IMR-90 (cell line): ENCODE data around the gene ATIC. TPM values are rescaled to one million over a fixed set of nuclear protein-coding genes. Genes with fewer than 3 reads are reported as not detected.
A peak's percentile ranks its signal among the peaks of the same experiment; 100 is the strongest.

Experiments
- ATAC-seq: fragments of 200-7000 bp; cut with Tn5 transposase; 2 replicates; pipeline ENCODE4 v1.9.1; 2020; ENCODE audit warnings: low read depth, mild to moderate bottlenecking, moderate library complexity
- BruUV-seq: library from RNA; stranded (reverse); fragments of 400-500 nt; replicated peaks from 2 replicates; lab custom pipeline; 2021; lab: Mats Ljungman, UMichigan
- CTCF ChIA-PET: fragments of 300-600 bp; formaldehyde crosslinking; extraction: SDS; loops from one replicate; lab custom pipeline; 2021; ENCODE audit warnings: antibody characterized with exemption; lab: Yijun Ruan, JAX
- POLR2A ChIA-PET: fragments of 300-600 bp; sonication (Branson Sonifier 250); formaldehyde crosslinking; loops from one replicate; lab custom pipeline; 2022; ENCODE audit warnings: antibody characterized with exemption; ENCODE audit not compliant: unreplicated experiment; lab: Charles Lee
- DNase-seq: peaks from one replicate; pipeline ENCODE4 v3.0.0; 2013
- H2AFZ ChIP-seq: replicated peaks from 2 replicates; pipeline ENCODE3; 2013; ENCODE audit warnings: low read length, mild to moderate bottlenecking; ENCODE audit not compliant: poor library complexity
- H2AK5ac ChIP-seq: 2 replicates; pipeline ENCODE4 v1.6.1; 2013; ENCODE audit warnings: low read depth, low read length, inconsistent platforms
- H2AK9ac ChIP-seq: replicated peaks from 2 replicates; pipeline ENCODE3; 2013; ENCODE audit warnings: mild to moderate bottlenecking, low read depth, low read length, moderate library complexity; ENCODE audit not compliant: poor library complexity
- H2BK120ac ChIP-seq: 2 replicates; pipeline ENCODE4 v1.6.1; 2013; ENCODE audit warnings: low read depth, low read length, inconsistent platforms
- H2BK15ac ChIP-seq: 3 replicates; pipeline ENCODE4 v1.6.1; 2013; ENCODE audit warnings: low read depth, low read length, inconsistent platforms
- H2BK20ac ChIP-seq: 2 replicates; pipeline ENCODE4 v1.6.1; 2013; ENCODE audit warnings: low read depth, mild to moderate bottlenecking, inconsistent platforms, low read length, moderate library complexity
- H2BK5ac ChIP-seq: 2 replicates; pipeline ENCODE4 v1.6.1; 2013; ENCODE audit warnings: mild to moderate bottlenecking, low read depth, low read length, inconsistent platforms; ENCODE audit not compliant: poor library complexity, severe bottlenecking
- H3K14ac ChIP-seq: replicated peaks from 2 replicates; pipeline ENCODE4 v1.6.1; 2013; ENCODE audit warnings: low read depth, low read length, inconsistent platforms
- H3K18ac ChIP-seq: 2 replicates; pipeline ENCODE4 v1.6.1; 2013; ENCODE audit warnings: low read depth, low read length, control low read depth
- H3K23ac ChIP-seq: 2 replicates; pipeline ENCODE4 v1.6.1; 2013; ENCODE audit warnings: low read depth, low read length, inconsistent platforms
- H3K27ac ChIP-seq: 2 replicates; pipeline ENCODE4 v1.5.1; 2013; ENCODE audit warnings: mild to moderate bottlenecking, control low read depth, low read length; ENCODE audit not compliant: insufficient read depth
- H3K27me3 ChIP-seq: 2 replicates; pipeline ENCODE4 v1.6.1; 2013; ENCODE audit warnings: low read length; ENCODE audit not compliant: control insufficient read depth, insufficient read depth
- H3K36me3 ChIP-seq: 2 replicates; pipeline ENCODE4 v1.6.1; 2013; ENCODE audit warnings: low read length, mixed read lengths; ENCODE audit not compliant: control insufficient read depth, insufficient read depth
- H3K4ac ChIP-seq: 2 replicates; pipeline ENCODE4 v1.6.1; 2013; ENCODE audit warnings: low read depth, low read length, inconsistent platforms
- H3K4me1 ChIP-seq: 2 replicates; pipeline ENCODE4 v1.6.1; 2013; ENCODE audit warnings: low read length, mixed read lengths; ENCODE audit not compliant: control insufficient read depth, insufficient read depth
- H3K4me2 ChIP-seq: 2 replicates; pipeline ENCODE4 v1.6.1; 2013; ENCODE audit warnings: low read depth, mild to moderate bottlenecking, control low read depth, low read length, moderate library complexity
- H3K4me3 ChIP-seq: 2 replicates; pipeline ENCODE4 v1.5.1; 2013; ENCODE audit warnings: low read depth, mild to moderate bottlenecking, control low read depth, low read length, moderate library complexity; ENCODE audit not compliant: insufficient read depth
- H3K56ac ChIP-seq: 2 replicates; pipeline ENCODE4 v1.6.1; 2013; ENCODE audit warnings: low read length, inconsistent platforms; ENCODE audit not compliant: insufficient read depth; ENCODE audit errors: extremely low read depth
- H3K79me1 ChIP-seq, 2 experiments: 2 replicates each; pipeline ENCODE4 v1.6.1; 2013; ENCODE audit warnings: low read length in 2 of 2, inconsistent platforms in 1 of 2, low read depth in 1 of 2
- H3K9ac ChIP-seq: 2 replicates; pipeline ENCODE4 v1.6.1; 2013; ENCODE audit warnings: low read depth, low read length, control low read depth
- H3K9me1 ChIP-seq: 2 replicates; pipeline ENCODE4 v1.6.1; 2013; ENCODE audit warnings: low read length, inconsistent platforms; ENCODE audit not compliant: insufficient read depth
- H3K9me3 ChIP-seq: 2 replicates; pipeline ENCODE4 v1.6.1; 2013; ENCODE audit warnings: low read length; ENCODE audit not compliant: control insufficient read depth, insufficient read depth
- H4K20me1 ChIP-seq: 2 replicates; pipeline ENCODE4 v1.6.1; 2013; ENCODE audit warnings: low read length, inconsistent platforms; ENCODE audit not compliant: insufficient read depth
- H4K5ac ChIP-seq: 2 replicates; pipeline ENCODE4 v1.6.1; 2013; ENCODE audit warnings: mild to moderate bottlenecking, low read depth, low read length, control low read depth
- H4K8ac ChIP-seq, 2 experiments: 2 replicates each; pipeline ENCODE4 v1.6.1; 2013; ENCODE audit warnings: low read depth in 2 of 2, low read length in 2 of 2, control low read depth in 1 of 2, inconsistent platforms in 1 of 2
- H4K91ac ChIP-seq: 2 replicates; pipeline ENCODE4 v1.6.1; 2013; ENCODE audit warnings: low read depth, low read length, inconsistent platforms; ENCODE audit not compliant: insufficient read depth
- BHLHE40 ChIP-seq: fragments of 150-350 bp; IDR thresholded peaks from 2 replicates; pipeline ENCODE4 v1.6.1; 2016; ENCODE audit warnings: mild to moderate bottlenecking, low read depth, low read length
- CEBPB ChIP-seq: IDR thresholded peaks from 2 replicates; pipeline ENCODE4 v1.6.1; 2012; ENCODE audit warnings: low read depth, low read length, improper control_type of control experiment
- CHD1 ChIP-seq: IDR thresholded peaks from 2 replicates; pipeline ENCODE4 v1.6.1; 2012; ENCODE audit warnings: low read depth, low read length, improper control_type of control experiment
- CTCF ChIP-seq: conservative IDR thresholded peaks from 2 replicates; pipeline ENCODE4 v1.5.1; 2012; ENCODE audit warnings: mild to moderate bottlenecking, low read depth, low read length, improper control_type of control experiment
- ELK1 ChIP-seq: fragments of 150-350 bp; IDR thresholded peaks from 2 replicates; pipeline ENCODE4 v1.6.1; 2016; ENCODE audit warnings: low read depth, mild to moderate bottlenecking, low read length, moderate library complexity, borderline replicate concordance
- FOS ChIP-seq: fragments of 150-350 bp; IDR thresholded peaks from 2 replicates; pipeline ENCODE4 v1.6.1; 2016; ENCODE audit warnings: low read depth, low read length
- MAFK ChIP-seq: IDR thresholded peaks from 2 replicates; pipeline ENCODE4 v1.6.1; 2012; ENCODE audit warnings: low read depth, low read length, improper control_type of control experiment
- MAZ ChIP-seq: IDR thresholded peaks from 2 replicates; pipeline ENCODE4 v1.6.1; 2012; ENCODE audit warnings: low read depth, mild to moderate bottlenecking, low read length, improper control_type of control experiment, moderate library complexity, borderline replicate concordance
- MXI1 ChIP-seq: IDR thresholded peaks from 2 replicates; pipeline ENCODE4 v1.6.1; 2012; ENCODE audit warnings: low read depth, mild to moderate bottlenecking, low read length, moderate library complexity, borderline replicate concordance
- NFE2L2 ChIP-seq: fragments of 150-350 bp; IDR thresholded peaks from 2 replicates; pipeline ENCODE4 v1.6.1; 2016; ENCODE audit warnings: low read depth, mild to moderate bottlenecking, low read length
- POLR2A ChIP-seq: IDR thresholded peaks from 2 replicates; pipeline ENCODE4 v1.6.1; 2012; ENCODE audit warnings: mild to moderate bottlenecking, low read depth, low read length
- RAD21 ChIP-seq: IDR thresholded peaks from 2 replicates; pipeline ENCODE4 v1.6.1; 2012; ENCODE audit warnings: low read length, improper control_type of control experiment
- RCOR1 ChIP-seq: IDR thresholded peaks from 2 replicates; pipeline ENCODE4 v1.6.1; 2012; ENCODE audit warnings: mild to moderate bottlenecking, low read length, improper control_type of control experiment; ENCODE audit not compliant: insufficient replicate concordance
- RFX5 ChIP-seq: IDR thresholded peaks from 2 replicates; pipeline ENCODE4 v1.8.0; 2012; ENCODE audit warnings: low read depth, mild to moderate bottlenecking, low read length, moderate library complexity
- SMC3 ChIP-seq: fragments of 150-350 bp; IDR thresholded peaks from 2 replicates; pipeline ENCODE4 v1.6.1; 2016; ENCODE audit warnings: low read depth, mild to moderate bottlenecking, antibody characterized with exemption, low read length, moderate library complexity
- WGBS, 2 experiments: methylation state at CpG; one replicate each; pipeline versions ENCODE4 v1.1.5 to v1.1.7; 2013; ENCODE audit warnings: missing lambda C conversion rate in 2 of 2; ENCODE audit not compliant: insufficient read length in 1 of 2; ENCODE audit errors: extremely low coverage in 2 of 2; 5-methylcytosine and 5-hydroxymethylcytosine counted together
- dilution Hi-C: fragments of 300-500 bp; cut with HindIII; formaldehyde crosslinking; loops from one replicate; pipeline ENCODE4 v1.14.3; 2018; ENCODE audit warnings: low sequenced_read_pairs; ENCODE audit not compliant: unreplicated experiment
- in situ Hi-C: fragments of 300-500 bp; cut with MboI; formaldehyde crosslinking; loops from 3 replicates; pipeline ENCODE4 v1.14.3; 2019; ENCODE audit warnings: low sequenced_read_pairs, inconsistent platforms, mixed read lengths
- intact Hi-C: fragments of 100-400 bp; cut with micrococcal nuclease; formaldehyde crosslinking; loops from 2 replicates; pipeline ENCODE4 v1.10.0; 2022
- polyA plus RNA-seq, 3 experiments: library from polyadenylated mRNA; depleted of rRNA; stranded (reverse); fragments of >200 nt; gene quantifications; 2 replicates each; pipeline ENCODE4 v1.2.3, GENCODE V29; 2012; ENCODE audit warnings: low replicate concordance in 1 of 3
- total RNA-seq: library from RNA; depleted of rRNA; stranded (reverse); fragments of >200 nt; gene quantifications from 2 replicates; pipeline ENCODE4 v1.2.3, GENCODE V29; 2012

Gene ATIC
- total and polyA plus RNA-seq, 2 of the 4 experiments (the other 2 are of a cell fraction): 30.5 to 101 TPM

- H3K4ac ChIP-seq: peak overlapping the region; percentile 10; the same call in 1 of the 2 replicates
- H3K14ac ChIP-seq: 0 out of 2 replicates have a peak overlapping the region, but pooled peaks have one; percentile 2
- H4K20me1 ChIP-seq: peaks cover 25% of the 10 kb centered on the region
- WGBS, 2 experiments: 100% methylated on average over 3 of the region's 9 CpGs; no CpG with 5 or more reads in 1 of the 2 experiments
- H2AK9ac ChIP-seq: no peak overlapping the region
- peaks cover 31 to 58% of the 10 kb centered on the region in 2 experiments for H3K79me1 ChIP-seq
- CTCF ChIA-PET: interaction anchor here (0.7 to 1.4 kb wide), 3 partner anchors 14 to 521 kb away, joined by 3 to 5 read pairs (median 3); no protein-coding TSS in a partner anchor
- H2BK5ac ChIP-seq: peak overlapping the region; percentile 42
- H3K36me3 ChIP-seq: peaks cover 58% of the 10 kb centered on the region
- POLR2A ChIA-PET: interaction anchor here (0.6 kb wide), 1 partner anchor 942 kb away, joined by 4 read pairs; no protein-coding TSS in a partner anchor
- H3K9me3 ChIP-seq: no peaks in the 10 kb centered on the region
- H4K5ac ChIP-seq: 0 out of 2 replicates have a peak overlapping the region, but pooled peaks have one; percentile 1
- intact Hi-C loops (no loop called here), dilution Hi-C loops (no loop called here), in situ Hi-C loops (no loop called here)
- peaks cover 14% of the 10 kb centered on the region for H3K4me1 ChIP-seq
- no peak overlapping the region for H3K56ac ChIP-seq
- H3K4me2 ChIP-seq: no peak overlapping the region
- H3K9me1 ChIP-seq: peaks cover 8% of the 10 kb centered on the region; the same call in 1 of the 2 replicates
- H2AFZ ChIP-seq: no peak overlapping the region
- peak overlapping the region in 1 of 2 experiments; percentile 34; a peak in 1 of 4 replicates for H4K8ac ChIP-seq
- H2BK15ac ChIP-seq: 0 out of 3 replicates have a peak overlapping the region, but pooled peaks have one; percentile 3
- 0 out of 2 replicates have a peak overlapping the region, but pooled peaks have one; percentile 17 for H3K23ac ChIP-seq
- peak; percentile 8 for ATAC-seq
- H3K18ac ChIP-seq: no peak overlapping the region; the same call in 1 of the 2 replicates
- H3K27ac ChIP-seq: peak overlapping the region; percentile 68; the same call in 1 of the 2 replicates
- no peak overlapping the region for H3K9ac ChIP-seq
- no peak overlapping the region for H2BK20ac ChIP-seq
- no TSS peak for BruUV-seq
- peak; percentile 53 for DNase-seq
- no peak overlapping the region for H4K91ac ChIP-seq
- no peak overlapping the region for H3K4me3 ChIP-seq
- peak overlapping the region; percentile 8 for H2AK5ac ChIP-seq
- H3K27me3 ChIP-seq: no peaks in the 10 kb centered on the region
- no peak overlapping the region; the same call in 1 of the 2 replicates for H2BK120ac ChIP-seq
- TF ChIP-seq NFE2L2 (no peak), MAZ (no peak), RCOR1 (no peak), MXI1 (no peak), CHD1 (no peak), SMC3 (no peak), BHLHE40 (no peak), CEBPB (no peak), CTCF (no peak), RAD21 (no peak), MAFK (no peak), ELK1 (no peak), FOS (no peak), POLR2A (no peak; the same call in 1 of the 2 replicates), RFX5 (no peak)
These were observed 85.9 kb downstream of the ATIC start for GRCh38 chr2:215397632-215398341.
